HepG2 (cell line): Measurements from ENCODE around the gene TAS2R30. TPM values are rescaled to one million over a fixed set of nuclear protein-coding genes. Genes with fewer than 3 reads are reported as not detected.
A peak's percentile ranks its signal among the peaks of the same experiment; 100 is the strongest.

Experiments used
- ARNTL ChIP-seq: sonication (generic); formaldehyde crosslinking; IDR thresholded peaks from 2 replicates; pipeline ENCODE4 v1.4.0; 2020; ENCODE audit warnings: mild to moderate bottlenecking, missing genetic modification reagents
- NFATC3 ChIP-seq: sonication (generic); formaldehyde crosslinking; IDR thresholded peaks from 2 replicates; pipeline ENCODE4 v1.5.1; 2020; ENCODE audit warnings: mild to moderate bottlenecking, missing genetic modification reagents
- ZNF205 ChIP-seq: IDR thresholded peaks from 2 replicates; pipeline ENCODE4 v1.6.1; 2018; ENCODE audit warnings: missing biosample characterization, missing genetic modification reagents
- ZNF441 ChIP-seq: sonication (generic); formaldehyde crosslinking; IDR thresholded peaks from 2 replicates; pipeline ENCODE4 v1.7.0; 2021; ENCODE audit warnings: missing genetic modification reagents, borderline replicate concordance
- ZZZ3 ChIP-seq: sonication (generic); formaldehyde crosslinking; IDR thresholded peaks from 2 replicates; pipeline ENCODE4 v1.4.0; 2020; ENCODE audit warnings: missing genetic modification reagents, mild to moderate bottlenecking, borderline replicate concordance
- polyA plus RNA-seq, 8 experiments: library from polyadenylated mRNA; depleted of rRNA in 3 of 8; stranded (reverse) in 7 of 8; unstranded in 1 of 8; fragments of >200 nt; fragmentation: Illumina TruSeq in 4 of 8; extraction: Trizol in 4 of 8; gene quantifications; 2 replicates each; pipeline versions ENCODE4 v1.2.1 to v1.2.3, GENCODE V29; 2011 to 2016; ENCODE audit warnings: low read depth in 4 of 8, missing spikeins in 1 of 8, mixed read lengths in 1 of 8; ENCODE audit not compliant: insufficient read depth in 1 of 8
- total RNA-seq, 5 experiments: library from RNA; depleted of rRNA; stranded (reverse); fragments of >200 nt; fragmentation: Illumina TruSeq; extraction: Trizol; gene quantifications; 2 replicates each; pipeline ENCODE4 v1.2.3, GENCODE V29; 2016; ENCODE audit warnings: low read depth in 1 of 5
- TF ChIP-seq, protein P1 (sequence below): sonication (generic); formaldehyde crosslinking; IDR thresholded peaks from 2 replicates; pipeline ENCODE4 v1.5.0; 2020; ENCODE audit warnings: mild to moderate bottlenecking, missing genetic modification reagents
- TF ChIP-seq, protein P2 (sequence below): sonication (generic); formaldehyde crosslinking; IDR thresholded peaks from 2 replicates; pipeline ENCODE4 v1.4.0; 2020; ENCODE audit warnings: missing genetic modification reagents
- TF ChIP-seq, protein P3 (sequence below): sonication (generic); formaldehyde crosslinking; IDR thresholded peaks from 2 replicates; pipeline ENCODE4 v1.8.0; 2022; ENCODE audit warnings: low read depth, missing genetic modification reagents
- TF ChIP-seq, protein P4 (sequence below): fragments of 450-650 bp; IDR thresholded peaks from 2 replicates; pipeline ENCODE4 v1.6.1; 2016
- TF ChIP-seq, protein P5 (sequence below): sonication (generic); formaldehyde crosslinking; IDR thresholded peaks from 2 replicates; pipeline ENCODE4 v1.5.1; 2020; ENCODE audit warnings: missing genetic modification reagents, mild to moderate bottlenecking, borderline replicate concordance
- TF ChIP-seq, protein P6 (sequence below): sonication (generic); formaldehyde crosslinking; IDR thresholded peaks from 2 replicates; pipeline ENCODE4 v1.5.0; 2020; ENCODE audit warnings: mild to moderate bottlenecking, missing genetic modification reagents, borderline replicate concordance

Gene TAS2R30
- total and polyA plus RNA-seq, 2 of the 13 experiments (the other 11 are each of a cell fraction or from before 2014, with no cell fraction given): 0.42 to 5.2 TPM

DNA sequence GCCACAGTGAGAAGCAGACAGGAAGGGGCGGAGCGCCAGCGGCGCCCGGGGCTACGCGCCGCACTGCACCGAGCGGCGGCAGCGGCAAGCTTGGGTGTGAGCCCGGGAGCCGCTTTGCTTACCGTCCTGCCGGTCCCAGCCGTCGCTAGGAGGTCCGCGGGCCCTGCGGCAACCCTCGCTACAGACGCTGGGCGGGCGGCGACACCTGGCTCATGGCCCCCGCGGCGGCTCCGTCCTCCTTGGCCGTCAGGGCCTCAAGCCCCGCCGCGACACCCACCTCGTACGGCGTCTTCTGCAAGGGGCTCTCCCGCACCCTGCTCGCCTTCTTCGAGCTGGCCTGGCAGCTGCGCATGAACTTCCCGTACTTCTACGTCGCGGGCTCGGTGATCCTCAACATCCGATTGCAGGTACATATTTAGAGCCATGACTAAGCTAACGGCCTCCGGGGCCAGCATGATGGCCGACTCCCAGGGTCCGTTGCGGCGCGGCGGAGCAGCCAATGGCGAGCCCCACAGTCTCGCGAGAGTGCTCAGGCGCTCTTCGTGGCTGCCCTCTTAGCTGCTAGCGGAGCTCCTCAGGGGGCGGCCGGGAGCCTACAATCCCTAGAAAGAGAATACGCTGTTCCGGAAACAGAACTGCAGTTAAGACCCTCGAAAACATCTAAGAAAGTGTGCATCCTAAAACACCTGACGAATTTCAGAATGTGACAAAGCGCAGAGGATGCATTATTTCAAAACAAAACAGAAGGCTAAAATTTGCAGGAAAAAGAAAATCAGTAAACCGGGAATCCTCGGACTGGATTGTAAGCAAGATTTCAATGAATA lies 36.9 kb upstream of the TAS2R30 start, which contains the start of gene SMIM10L1 (continued):
- TF ChIP-seq, protein P1, sequence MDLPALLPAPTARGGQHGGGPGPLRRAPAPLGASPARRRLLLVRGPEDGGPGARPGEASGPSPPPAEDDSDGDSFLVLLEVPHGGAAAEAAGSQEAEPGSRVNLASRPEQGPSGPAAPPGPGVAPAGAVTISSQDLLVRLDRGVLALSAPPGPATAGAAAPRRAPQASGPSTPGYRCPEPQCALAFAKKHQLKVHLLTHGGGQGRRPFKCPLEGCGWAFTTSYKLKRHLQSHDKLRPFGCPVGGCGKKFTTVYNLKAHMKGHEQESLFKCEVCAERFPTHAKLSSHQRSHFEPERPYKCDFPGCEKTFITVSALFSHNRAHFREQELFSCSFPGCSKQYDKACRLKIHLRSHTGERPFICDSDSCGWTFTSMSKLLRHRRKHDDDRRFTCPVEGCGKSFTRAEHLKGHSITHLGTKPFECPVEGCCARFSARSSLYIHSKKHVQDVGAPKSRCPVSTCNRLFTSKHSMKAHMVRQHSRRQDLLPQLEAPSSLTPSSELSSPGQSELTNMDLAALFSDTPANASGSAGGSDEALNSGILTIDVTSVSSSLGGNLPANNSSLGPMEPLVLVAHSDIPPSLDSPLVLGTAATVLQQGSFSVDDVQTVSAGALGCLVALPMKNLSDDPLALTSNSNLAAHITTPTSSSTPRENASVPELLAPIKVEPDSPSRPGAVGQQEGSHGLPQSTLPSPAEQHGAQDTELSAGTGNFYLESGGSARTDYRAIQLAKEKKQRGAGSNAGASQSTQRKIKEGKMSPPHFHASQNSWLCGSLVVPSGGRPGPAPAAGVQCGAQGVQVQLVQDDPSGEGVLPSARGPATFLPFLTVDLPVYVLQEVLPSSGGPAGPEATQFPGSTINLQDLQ (CRISPR knock-in tag): 0 out of 2 replicates have a peak, but pooled peaks have one; percentile 69
- TF ChIP-seq, protein P2, sequence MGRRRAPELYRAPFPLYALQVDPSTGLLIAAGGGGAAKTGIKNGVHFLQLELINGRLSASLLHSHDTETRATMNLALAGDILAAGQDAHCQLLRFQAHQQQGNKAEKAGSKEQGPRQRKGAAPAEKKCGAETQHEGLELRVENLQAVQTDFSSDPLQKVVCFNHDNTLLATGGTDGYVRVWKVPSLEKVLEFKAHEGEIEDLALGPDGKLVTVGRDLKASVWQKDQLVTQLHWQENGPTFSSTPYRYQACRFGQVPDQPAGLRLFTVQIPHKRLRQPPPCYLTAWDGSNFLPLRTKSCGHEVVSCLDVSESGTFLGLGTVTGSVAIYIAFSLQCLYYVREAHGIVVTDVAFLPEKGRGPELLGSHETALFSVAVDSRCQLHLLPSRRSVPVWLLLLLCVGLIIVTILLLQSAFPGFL: no peak
- peak; percentile 65; the same call in 1 of the 2 replicates for TF ChIP-seq ZNF205
- TF ChIP-seq, protein P3, sequence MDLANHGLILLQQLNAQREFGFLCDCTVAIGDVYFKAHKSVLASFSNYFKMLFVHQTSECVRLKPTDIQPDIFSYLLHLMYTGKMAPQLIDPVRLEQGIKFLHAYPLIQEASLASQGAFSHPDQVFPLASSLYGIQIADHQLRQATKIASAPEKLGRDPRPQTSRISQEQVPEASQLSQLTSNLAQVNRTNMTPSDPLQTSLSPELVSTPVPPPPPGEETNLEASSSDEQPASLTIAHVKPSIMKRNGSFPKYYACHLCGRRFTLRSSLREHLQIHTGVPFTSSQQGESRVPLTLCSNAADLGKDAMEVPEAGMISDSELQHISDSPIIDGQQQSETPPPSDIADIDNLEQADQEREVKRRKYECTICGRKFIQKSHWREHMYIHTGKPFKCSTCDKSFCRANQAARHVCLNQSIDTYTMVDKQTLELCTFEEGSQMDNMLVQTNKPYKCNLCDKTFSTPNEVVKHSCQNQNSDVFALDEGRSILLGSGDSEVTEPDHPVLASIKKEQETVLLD (CRISPR knock-in tag): peak; percentile 45; the same call in 1 of the 2 replicates
- TF ChIP-seq, protein P4, sequence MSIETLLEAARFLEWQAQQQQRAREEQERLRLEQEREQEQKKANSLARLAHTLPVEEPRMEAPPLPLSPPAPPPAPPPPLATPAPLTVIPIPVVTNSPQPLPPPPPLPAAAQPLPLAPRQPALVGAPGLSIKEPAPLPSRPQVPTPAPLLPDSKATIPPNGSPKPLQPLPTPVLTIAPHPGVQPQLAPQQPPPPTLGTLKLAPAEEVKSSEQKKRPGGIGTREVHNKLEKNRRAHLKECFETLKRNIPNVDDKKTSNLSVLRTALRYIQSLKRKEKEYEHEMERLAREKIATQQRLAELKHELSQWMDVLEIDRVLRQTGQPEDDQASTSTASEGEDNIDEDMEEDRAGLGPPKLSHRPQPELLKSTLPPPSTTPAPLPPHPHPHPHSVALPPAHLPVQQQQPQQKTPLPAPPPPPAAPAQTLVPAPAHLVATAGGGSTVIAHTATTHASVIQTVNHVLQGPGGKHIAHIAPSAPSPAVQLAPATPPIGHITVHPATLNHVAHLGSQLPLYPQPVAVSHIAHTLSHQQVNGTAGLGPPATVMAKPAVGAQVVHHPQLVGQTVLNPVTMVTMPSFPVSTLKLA: no peak
- peak; percentile 68 for TF ChIP-seq ZNF441 (CRISPR knock-in tag)
- TF ChIP-seq ARNTL: no peak
- TF ChIP-seq, protein P5, sequence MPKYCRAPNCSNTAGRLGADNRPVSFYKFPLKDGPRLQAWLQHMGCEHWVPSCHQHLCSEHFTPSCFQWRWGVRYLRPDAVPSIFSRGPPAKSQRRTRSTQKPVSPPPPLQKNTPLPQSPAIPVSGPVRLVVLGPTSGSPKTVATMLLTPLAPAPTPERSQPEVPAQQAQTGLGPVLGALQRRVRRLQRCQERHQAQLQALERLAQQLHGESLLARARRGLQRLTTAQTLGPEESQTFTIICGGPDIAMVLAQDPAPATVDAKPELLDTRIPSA (CRISPR knock-in tag): peak; percentile 98
- TF ChIP-seq ZZZ3 (CRISPR knock-in tag): peak; percentile 80; the same call in 1 of the 2 replicates
- TF ChIP-seq, protein P6, sequence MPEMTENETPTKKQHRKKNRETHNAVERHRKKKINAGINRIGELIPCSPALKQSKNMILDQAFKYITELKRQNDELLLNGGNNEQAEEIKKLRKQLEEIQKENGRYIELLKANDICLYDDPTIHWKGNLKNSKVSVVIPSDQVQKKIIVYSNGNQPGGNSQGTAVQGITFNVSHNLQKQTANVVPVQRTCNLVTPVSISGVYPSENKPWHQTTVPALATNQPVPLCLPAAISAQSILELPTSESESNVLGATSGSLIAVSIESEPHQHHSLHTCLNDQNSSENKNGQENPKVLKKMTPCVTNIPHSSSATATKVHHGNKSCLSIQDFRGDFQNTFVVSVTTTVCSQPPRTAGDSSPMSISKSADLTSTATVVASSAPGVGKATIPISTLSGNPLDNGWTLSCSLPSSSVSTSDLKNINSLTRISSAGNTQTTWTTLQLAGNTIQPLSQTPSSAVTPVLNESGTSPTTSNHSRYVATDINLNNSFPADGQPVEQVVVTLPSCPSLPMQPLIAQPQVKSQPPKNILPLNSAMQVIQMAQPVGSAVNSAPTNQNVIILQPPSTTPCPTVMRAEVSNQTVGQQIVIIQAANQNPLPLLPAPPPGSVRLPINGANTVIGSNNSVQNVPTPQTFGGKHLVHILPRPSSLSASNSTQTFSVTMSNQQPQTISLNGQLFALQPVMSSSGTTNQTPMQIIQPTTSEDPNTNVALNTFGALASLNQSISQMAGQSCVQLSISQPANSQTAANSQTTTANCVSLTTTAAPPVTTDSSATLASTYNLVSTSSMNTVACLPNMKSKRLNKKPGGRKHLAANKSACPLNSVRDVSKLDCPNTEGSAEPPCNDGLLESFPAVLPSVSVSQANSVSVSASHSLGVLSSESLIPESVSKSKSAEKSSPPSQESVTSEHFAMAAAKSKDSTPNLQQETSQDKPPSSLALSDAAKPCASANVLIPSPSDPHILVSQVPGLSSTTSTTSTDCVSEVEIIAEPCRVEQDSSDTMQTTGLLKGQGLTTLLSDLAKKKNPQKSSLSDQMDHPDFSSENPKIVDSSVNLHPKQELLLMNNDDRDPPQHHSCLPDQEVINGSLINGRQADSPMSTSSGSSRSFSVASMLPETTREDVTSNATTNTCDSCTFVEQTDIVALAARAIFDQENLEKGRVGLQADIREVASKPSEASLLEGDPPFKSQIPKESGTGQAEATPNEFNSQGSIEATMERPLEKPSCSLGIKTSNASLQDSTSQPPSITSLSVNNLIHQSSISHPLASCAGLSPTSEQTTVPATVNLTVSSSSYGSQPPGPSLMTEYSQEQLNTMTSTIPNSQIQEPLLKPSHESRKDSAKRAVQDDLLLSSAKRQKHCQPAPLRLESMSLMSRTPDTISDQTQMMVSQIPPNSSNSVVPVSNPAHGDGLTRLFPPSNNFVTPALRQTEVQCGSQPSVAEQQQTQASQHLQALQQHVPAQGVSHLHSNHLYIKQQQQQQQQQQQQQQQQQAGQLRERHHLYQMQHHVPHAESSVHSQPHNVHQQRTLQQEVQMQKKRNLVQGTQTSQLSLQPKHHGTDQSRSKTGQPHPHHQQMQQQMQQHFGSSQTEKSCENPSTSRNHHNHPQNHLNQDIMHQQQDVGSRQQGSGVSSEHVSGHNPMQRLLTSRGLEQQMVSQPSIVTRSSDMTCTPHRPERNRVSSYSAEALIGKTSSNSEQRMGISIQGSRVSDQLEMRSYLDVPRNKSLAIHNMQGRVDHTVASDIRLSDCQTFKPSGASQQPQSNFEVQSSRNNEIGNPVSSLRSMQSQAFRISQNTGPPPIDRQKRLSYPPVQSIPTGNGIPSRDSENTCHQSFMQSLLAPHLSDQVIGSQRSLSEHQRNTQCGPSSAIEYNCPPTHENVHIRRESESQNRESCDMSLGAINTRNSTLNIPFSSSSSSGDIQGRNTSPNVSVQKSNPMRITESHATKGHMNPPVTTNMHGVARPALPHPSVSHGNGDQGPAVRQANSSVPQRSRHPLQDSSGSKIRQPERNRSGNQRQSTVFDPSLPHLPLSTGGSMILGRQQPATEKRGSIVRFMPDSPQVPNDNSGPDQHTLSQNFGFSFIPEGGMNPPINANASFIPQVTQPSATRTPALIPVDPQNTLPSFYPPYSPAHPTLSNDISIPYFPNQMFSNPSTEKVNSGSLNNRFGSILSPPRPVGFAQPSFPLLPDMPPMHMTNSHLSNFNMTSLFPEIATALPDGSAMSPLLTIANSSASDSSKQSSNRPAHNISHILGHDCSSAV (CRISPR knock-in tag): no peak
- no peak; the same call in 1 of the 2 replicates for TF ChIP-seq NFATC3 (CRISPR knock-in tag)
